ENCODE measurements around the gene KCNT1.

- no peak for TF ChIP-seq POLR2A (IDR thresholded peaks at IDR 0.05; ENCODE audit: low read depth)
- TF ChIP-seq CTCF (IDR thresholded peaks at IDR 0.05): no peak
- TF ChIP-seq POLR2AphosphoS5 (IDR thresholded peaks at IDR 0.05): no peak
These were observed 67.7 kb downstream of the KCNT1 start for GRCh38 chr9:135769489-135770202.
